SK-N-SH (cell line): ENCODE data around the gene GNAT1.

Source experiments
- RAD21 ChIP-seq: IDR thresholded peaks from 2 replicates; pipeline ENCODE4 v1.6.1; 2012; ENCODE audit warnings: mild to moderate bottlenecking, low read length
- TF ChIP-seq, protein P1 (sequence below): fragments of 200-600 bp; sonication (generic); IDR thresholded peaks from 2 replicates; pipeline ENCODE4 v1.6.1; 2017; ENCODE audit warnings: antibody characterized with exemption, mild to moderate bottlenecking, moderate library complexity

DNA sequence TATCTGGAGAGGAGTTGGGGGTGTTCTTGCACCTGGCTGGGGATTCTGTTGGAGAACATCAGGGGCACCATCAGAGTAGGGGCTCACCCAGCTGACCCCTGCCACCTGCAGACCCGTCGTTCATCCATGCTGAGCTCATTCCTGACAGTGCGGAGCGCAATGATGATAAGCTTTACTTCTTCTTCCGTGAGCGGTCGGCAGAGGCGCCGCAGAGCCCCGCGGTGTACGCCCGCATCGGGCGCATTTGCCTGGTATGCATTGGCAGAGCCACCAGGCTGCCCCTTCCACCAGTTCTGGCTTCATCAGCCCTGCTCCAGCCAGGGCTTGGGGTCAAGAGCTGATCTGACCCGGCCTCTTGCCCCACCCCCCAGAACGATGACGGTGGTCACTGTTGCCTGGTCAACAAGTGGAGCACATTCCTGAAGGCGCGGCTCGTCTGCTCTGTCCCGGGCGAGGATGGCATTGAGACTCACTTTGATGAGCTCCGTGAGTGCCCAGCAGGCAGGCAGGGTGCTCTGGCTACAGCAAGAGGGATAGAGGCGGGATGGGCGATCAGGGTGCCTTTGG, 8.8 kb upstream of the GNAT1 start:
- no peak for TF ChIP-seq RAD21
- TF ChIP-seq, protein P1, sequence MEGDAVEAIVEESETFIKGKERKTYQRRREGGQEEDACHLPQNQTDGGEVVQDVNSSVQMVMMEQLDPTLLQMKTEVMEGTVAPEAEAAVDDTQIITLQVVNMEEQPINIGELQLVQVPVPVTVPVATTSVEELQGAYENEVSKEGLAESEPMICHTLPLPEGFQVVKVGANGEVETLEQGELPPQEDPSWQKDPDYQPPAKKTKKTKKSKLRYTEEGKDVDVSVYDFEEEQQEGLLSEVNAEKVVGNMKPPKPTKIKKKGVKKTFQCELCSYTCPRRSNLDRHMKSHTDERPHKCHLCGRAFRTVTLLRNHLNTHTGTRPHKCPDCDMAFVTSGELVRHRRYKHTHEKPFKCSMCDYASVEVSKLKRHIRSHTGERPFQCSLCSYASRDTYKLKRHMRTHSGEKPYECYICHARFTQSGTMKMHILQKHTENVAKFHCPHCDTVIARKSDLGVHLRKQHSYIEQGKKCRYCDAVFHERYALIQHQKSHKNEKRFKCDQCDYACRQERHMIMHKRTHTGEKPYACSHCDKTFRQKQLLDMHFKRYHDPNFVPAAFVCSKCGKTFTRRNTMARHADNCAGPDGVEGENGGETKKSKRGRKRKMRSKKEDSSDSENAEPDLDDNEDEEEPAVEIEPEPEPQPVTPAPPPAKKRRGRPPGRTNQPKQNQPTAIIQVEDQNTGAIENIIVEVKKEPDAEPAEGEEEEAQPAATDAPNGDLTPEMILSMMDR: no peak
